MM.1S (cell line): ENCODE measurements around the gene CD209.

Experiments used
- EZH2phosphoT487 ChIP-seq: fragments of 300-600 bp; sonication (generic); IDR thresholded peaks from 2 replicates; pipeline ENCODE4 v1.6.1; 2018; ENCODE audit warnings: antibody characterized with exemption, low read length
- TF ChIP-seq, protein P1 (sequence below): fragments of 300-600 bp; sonication (generic); IDR thresholded peaks from 2 replicates; pipeline ENCODE4 v1.5.1; 2016; ENCODE audit warnings: antibody characterized with exemption, low read length, mixed read lengths

GRCh38 chr19:7699417-7700401 is 47.6 kb downstream of the CD209 start:
- TF ChIP-seq EZH2phosphoT487: no peak
- TF ChIP-seq, protein P1, sequence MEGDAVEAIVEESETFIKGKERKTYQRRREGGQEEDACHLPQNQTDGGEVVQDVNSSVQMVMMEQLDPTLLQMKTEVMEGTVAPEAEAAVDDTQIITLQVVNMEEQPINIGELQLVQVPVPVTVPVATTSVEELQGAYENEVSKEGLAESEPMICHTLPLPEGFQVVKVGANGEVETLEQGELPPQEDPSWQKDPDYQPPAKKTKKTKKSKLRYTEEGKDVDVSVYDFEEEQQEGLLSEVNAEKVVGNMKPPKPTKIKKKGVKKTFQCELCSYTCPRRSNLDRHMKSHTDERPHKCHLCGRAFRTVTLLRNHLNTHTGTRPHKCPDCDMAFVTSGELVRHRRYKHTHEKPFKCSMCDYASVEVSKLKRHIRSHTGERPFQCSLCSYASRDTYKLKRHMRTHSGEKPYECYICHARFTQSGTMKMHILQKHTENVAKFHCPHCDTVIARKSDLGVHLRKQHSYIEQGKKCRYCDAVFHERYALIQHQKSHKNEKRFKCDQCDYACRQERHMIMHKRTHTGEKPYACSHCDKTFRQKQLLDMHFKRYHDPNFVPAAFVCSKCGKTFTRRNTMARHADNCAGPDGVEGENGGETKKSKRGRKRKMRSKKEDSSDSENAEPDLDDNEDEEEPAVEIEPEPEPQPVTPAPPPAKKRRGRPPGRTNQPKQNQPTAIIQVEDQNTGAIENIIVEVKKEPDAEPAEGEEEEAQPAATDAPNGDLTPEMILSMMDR: no peak
